Activated CD8-positive, alpha-beta memory T cell treated with anti-CD3 and anti-CD28 coated beads, Interleukin-2, amount 50 U/mL, for 24 hours (primary cell): ENCODE data around the gene ONECUT3.

Source experiments
- DNase-seq: peaks from one replicate; pipeline ENCODE4 v3.0.0-alpha.2; 2020; ENCODE audit errors: extremely low read depth

The ONECUT3 gene

DNA sequence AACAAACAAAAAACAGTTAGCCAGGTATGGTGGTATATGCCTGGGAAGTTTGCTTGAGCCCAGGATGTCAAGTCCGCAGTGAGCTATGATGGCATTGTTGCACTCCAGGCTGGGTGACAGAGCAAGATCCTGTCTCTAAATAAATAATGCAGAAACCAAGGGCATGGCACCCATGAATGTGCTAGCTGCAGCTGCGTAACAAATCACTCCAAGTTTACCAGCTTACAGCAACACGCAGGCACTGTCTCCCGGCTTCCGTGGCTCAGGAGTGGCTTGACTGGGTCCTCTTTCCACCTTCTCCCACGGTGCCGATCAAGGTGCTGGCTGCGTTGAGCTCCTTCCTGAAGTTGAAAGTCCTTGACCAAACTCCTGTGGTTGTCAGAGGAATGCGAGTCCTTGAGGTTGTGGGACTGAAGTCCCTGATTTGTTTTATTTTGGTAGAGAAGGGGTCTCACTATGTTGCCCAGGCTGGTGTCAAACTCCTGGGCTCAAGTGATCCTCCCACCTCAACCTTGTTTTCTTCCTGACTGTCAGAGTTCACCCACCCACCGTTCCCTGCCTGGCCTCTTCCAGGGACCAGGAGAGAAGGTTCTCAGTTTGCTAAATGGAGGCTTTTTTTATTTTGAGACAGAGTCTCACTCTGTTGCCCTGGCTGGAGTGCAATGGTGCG, 13.2 kb upstream of the ONECUT3 start:
- no peak for DNase-seq

DNA sequence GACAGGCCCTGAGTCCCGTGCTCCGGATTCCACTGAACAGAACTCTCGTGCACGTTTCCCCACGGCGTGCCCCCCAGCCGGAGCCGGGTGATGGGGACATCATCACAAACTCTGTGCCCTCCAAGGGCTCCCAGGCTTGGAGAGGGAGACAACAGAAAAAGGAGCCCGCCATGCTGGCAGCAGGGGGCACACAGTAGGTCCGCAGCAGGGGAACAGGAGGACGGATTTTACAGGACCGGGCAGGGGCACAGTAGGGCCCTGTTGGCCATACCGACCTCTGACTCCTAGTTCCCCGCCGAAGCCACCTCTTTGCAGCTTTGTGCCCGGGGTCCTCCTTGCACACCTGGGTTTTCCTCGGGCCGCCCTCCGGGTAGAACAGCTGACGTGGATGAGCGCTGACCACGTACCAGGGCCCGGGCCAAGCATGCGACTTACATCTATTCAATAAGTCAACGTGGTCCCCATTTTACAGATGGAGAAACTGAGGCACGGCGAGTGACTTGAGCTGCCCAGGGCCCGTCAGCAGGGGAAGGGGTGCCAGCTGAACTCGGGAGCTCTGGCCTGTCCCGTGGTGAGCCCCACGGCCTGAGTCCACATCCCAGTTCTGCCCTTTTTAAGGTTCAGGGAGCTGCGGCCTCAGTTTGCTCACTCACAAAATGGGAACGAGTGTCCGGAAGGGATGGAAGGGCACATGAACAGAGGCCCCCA, 10.2 kb upstream of the ONECUT3 start:
- no peak for DNase-seq

- no peak for DNase-seq
Measured at GRCh38 chr19:1744133-1744665, 9.1 kb upstream of the ONECUT3 start.

DNA sequence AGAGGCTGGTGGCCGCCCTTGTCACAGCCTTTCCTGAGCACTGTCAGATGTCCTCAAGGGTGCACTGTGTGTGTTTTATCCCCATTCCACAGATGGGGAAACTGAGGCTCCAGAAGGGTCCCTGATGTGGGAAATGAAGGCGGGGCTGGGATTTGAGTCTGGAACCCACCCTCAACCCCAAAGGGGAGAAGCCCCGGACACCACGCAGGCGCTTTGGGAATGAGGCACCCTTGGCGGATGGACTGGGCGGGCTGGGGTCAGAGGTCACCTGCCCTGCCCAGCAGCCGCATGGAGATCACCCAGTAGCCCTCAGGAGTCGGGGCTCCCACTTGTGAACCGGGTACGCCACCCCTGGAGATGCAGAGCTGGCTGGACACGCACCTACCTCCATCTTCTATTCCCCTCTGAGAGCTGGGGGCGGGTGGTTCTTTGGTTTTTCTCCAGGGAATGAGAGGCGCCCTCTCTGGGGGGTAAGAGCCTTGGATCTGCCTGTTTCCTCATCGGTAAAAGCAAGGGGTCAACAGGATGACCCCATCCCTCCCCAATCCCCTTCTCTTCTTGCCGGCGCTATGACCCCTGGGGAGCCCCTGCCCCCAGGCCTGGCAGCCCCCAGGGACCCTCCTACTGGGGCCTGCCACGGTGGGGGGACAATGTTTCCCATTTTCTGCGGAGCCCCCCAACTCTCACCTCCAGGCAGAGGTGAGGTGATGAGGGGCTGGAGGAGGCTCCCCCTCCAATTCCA, 8.3 kb upstream of the ONECUT3 start:
- no peak for DNase-seq

GRCh38 chr19:1745589-1746031, 7.7 kb upstream of the ONECUT3 start:
- DNase-seq, result no peak

- DNase-seq, result no peak
Measured at GRCh38 chr19:1746401-1747284, 6.7 kb upstream of the ONECUT3 start.

DNA sequence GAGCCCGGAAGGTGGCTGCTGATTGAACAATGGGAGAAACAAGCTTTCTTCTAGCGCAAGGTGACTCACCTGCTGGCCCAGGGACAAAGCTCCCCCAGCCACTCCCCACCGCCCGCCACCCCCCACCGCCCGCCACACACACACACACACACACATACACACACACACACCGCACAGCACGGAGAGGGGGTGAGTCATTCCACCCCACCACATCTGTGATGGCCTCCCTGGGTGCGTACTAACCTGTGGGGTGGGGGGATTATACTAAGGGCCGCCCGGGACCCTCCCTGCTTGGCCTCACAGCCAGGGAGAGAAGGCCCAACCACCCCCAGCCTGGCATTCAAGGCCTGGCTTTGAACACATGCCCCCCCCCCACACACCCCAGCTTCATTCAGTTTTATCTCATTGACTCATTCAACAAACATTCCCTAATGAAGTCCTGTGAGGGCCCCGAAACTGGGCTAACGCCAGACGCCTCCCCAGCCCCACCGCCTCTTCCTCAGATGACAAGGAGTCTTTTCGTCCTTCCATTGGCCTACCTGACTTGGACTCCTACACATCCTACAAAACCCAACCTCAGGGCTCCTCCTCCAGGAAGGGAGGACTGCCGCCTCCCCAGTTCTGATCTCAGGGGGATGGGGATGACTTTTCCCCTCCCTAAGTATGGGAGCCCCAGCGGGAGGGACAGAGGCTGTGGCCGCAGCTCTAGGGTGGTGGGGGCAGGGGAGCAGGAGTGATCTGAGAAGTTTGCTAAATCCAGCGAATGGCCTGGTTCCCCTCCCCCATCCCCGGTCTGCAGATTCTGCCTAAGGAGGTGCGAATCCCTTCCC, 5.8 kb upstream of the ONECUT3 start:
- no peak for DNase-seq

DNA sequence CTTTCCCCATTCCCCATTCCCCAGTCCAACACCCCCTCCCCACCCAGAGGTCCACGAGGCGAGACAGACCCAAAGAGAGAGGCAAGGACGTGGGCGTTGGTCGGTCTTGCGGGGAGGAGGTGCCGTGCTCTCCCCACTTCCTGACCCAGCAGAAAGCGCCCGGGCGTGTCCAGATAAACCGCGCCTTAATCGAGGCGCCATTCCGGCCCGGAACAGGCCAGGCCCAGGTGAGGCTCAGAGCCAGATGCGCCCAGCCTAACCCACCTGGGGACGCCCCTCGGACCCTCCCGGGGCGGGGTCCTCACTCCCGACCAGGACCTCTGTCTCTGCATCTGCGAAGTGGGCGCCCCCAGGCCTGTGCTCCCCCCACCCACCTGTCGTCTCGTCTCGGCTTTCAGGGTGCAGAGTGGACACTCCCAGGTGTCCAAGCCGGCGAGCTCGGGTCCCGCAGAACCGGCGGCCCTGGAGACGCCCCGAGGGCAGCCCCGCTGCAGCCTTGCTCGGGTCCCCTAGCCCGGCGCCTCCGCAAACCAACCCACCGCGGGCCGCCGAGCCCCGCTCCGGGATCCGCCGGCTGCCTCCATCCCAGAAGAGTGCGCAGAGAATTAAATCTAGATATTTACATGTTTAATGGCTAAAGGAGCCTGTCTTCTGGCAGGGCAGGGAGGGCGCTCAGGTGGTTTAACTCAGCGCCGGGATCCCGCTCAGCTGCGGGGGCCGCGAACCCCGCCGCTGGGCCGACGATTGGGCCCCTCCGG, 5.0 kb upstream of the ONECUT3 start:
- DNase-seq, result no peak

DNA sequence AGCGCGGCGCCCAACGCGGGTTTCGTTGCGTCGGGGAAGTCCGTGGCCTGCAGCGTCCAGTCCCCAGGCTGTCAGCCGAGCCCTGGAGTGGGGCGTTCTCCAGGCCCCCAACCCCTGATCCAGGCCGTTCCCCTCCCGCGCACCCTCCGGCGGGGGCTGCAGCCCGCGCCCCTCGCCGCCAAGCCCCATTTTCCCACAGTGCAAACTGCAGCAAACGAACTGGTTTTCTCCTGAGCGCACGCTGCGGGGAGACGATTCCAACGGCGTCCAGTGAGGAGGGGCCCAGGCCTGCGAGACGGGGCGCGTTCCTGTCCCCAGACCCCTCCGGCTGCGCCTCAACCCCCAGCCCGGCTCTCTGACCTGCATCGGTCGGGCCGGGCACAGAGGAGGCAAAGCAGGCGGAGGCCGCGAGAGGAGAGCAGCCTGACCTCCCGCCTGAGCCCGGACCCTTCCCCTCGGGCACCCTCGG, 4.4 kb upstream of the ONECUT3 start:
- no peak for DNase-seq

GRCh38 chr19:1749373-1750342, 3.6 kb upstream of the ONECUT3 start:
- DNase-seq, result no peak

DNA sequence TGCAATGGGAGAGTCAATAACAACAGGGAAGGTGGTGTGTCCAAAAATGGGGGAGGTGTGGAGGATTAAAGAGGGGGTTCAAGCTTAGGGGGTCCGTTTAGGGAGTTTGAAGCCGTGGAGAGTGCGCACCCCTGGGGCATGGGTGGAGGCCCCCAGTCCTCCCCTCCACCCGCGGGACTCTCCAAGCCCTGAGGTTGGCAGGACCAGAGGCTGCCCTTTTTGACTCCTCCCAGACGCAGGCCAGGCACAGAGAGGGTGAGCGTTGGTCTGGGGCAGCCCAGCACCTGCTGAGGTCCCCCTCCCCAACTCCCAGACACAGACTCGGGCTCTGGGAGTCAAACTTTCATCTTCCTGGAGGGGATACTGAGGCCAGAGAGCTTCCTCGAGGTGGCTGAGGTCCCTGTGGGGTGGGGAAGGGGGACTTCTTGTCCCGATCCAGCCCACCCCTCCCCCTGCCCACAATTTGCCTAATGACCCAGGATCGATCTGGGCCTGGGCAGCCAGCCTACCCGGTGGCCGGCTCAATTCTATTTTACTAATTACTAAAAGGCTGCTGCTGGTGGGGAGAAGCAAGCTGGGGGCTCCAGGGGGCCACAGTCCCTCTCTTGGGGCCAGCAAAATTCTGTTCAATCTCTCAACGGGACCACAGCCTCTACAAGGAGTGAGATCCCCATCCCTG, 2.8 kb upstream of the ONECUT3 start:
- no peak for DNase-seq

DNA sequence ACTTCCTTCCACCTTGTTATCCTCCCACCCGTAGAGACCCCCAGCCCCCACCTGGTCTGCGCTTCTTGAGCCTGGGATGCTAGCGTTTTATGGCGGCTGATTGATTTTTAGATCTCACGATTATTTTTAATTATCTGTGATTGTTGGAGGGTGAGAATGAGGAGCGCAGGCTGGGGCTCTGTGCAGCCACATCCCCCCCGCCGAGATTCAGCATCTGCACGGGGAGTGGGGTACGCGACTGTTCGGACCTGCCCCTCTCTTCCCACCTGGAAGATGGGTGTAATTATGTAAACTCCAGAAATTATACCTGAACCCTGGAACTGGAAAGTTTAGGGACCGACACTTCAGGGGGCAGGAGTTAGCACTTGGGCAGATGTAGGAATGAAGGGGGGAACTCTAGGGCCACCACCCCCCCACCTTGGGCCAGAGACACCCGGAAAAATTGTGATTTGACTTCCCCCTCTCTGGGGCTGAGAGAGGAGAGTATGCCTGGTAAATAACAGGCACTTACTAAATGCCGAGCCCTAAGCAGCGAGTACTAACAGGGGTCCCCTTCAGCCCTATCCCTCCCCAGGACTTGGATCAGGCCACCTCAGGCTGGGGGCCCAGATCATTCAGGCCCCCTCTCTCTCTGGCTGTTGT, 1.8 kb upstream of the ONECUT3 start:
- DNase-seq, result no peak

GRCh38 chr19:1752009-1752756, 1.1 kb upstream of the ONECUT3 start:
- no peak for DNase-seq

DNA sequence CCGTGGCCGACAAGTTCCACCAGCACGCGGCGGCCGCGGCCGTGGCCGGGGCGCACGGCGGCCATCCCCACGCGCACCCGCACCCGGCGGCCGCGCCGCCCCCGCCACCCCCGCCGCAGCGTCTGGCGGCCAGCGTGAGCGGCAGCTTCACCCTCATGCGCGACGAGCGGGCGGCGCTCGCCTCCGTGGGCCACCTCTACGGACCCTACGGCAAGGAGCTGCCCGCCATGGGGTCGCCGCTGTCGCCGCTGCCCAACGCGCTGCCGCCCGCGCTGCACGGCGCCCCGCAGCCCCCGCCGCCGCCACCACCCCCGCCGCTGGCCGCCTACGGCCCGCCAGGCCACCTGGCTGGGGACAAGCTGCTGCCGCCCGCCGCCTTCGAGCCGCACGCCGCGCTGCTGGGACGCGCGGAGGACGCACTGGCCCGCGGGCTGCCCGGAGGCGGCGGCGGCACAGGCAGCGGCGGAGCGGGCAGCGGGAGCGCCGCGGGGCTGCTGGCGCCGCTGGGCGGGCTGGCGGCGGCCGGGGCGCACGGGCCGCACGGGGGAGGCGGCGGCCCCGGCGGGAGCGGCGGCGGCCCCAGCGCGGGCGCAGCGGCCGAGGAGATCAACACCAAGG, 821 bp downstream of the ONECUT3 start:
- no peak for DNase-seq

- no peak for DNase-seq
Measured at GRCh38 chr19:1754636-1755466, 1.5 kb downstream of the ONECUT3 start.
